Measurements from ENCODE around the gene FOXP1.

GRCh38 chr3:71389191-71389590 is 194.3 kb downstream of the FOXP1 start:
- TF ChIP-seq CTCF (IDR thresholded peaks at IDR 0.05; ENCODE audit: low read length) (no peak), EZH2 (IDR thresholded peaks at IDR 0.05; ENCODE audit: borderline replicate concordance, low read length) (no peak)
